Measurements from ENCODE around the gene TOMM40L.

The TOMM40L gene

GRCh38 chr1:161190962-161191521, 34.8 kb upstream of the TOMM40L start:
- H3K36me3 ChIP-seq (ENCODE audit: insufficient read depth, low read length) = no peaks in the 10 kb centered on the region
- no peaks in the 10 kb centered on the region for H3K9me3 ChIP-seq (ENCODE audit: low read length)
- no peaks in the 10 kb centered on the region for H3K27me3 ChIP-seq (ENCODE audit: insufficient read depth, low read length)
- H3K4me1 ChIP-seq (ENCODE audit: insufficient read depth, low read length) = peaks cover 10% of the 10 kb centered on the region
- H2AFZ ChIP-seq (ENCODE audit: low read depth, low read length) = no peak overlapping the region
- H3K4me3 ChIP-seq (ENCODE audit: low read length) = no peak overlapping the region

- Histone ChIP-seq H3K4me1 (ENCODE audit: insufficient read depth, low read length) (peaks cover 10% of the 10 kb centered on the region), H2AFZ (ENCODE audit: low read depth, low read length) (no peak overlapping the region), H3K9me3 (ENCODE audit: low read length) (no peaks in the 10 kb centered on the region), H3K4me3 (ENCODE audit: low read length) (no peak overlapping the region), H3K36me3 (ENCODE audit: insufficient read depth, low read length) (no peaks in the 10 kb centered on the region), H3K27me3 (ENCODE audit: insufficient read depth, low read length) (no peaks in the 10 kb centered on the region)
Measured at GRCh38 chr1:161191971-161192370, 33.9 kb upstream of the TOMM40L start.

GRCh38 chr1:161192476-161193465, 33.1 kb upstream of the TOMM40L start:
- Histone ChIP-seq H3K4me1 (ENCODE audit: insufficient read depth, low read length) (peaks cover 10% of the 10 kb centered on the region), H3K9me3 (ENCODE audit: low read length) (no peaks in the 10 kb centered on the region), H2AFZ (ENCODE audit: low read depth, low read length) (no peak overlapping the region), H3K4me3 (ENCODE audit: low read length) (no peak overlapping the region), H3K27me3 (ENCODE audit: insufficient read depth, low read length) (no peaks in the 10 kb centered on the region), H3K36me3 (ENCODE audit: insufficient read depth, low read length) (no peaks in the 10 kb centered on the region)

- no peak overlapping the region for H2AFZ ChIP-seq (ENCODE audit: low read depth, low read length)
- H3K4me3 ChIP-seq (ENCODE audit: low read length) = no peak overlapping the region
- H3K9me3 ChIP-seq (ENCODE audit: low read length) = no peaks in the 10 kb centered on the region
- peaks cover 14% of the 10 kb centered on the region for H3K4me1 ChIP-seq (ENCODE audit: insufficient read depth, low read length)
- H3K36me3 ChIP-seq (ENCODE audit: insufficient read depth, low read length) = no peaks in the 10 kb centered on the region
- H3K27me3 ChIP-seq (ENCODE audit: insufficient read depth, low read length) = no peaks in the 10 kb centered on the region
Measured at GRCh38 chr1:161193561-161194235, 32.2 kb upstream of the TOMM40L start.

- H2AFZ ChIP-seq (ENCODE audit: low read depth, low read length) = no peak overlapping the region
- H3K4me3 ChIP-seq (ENCODE audit: low read length) = no peak overlapping the region
- peaks cover 18% of the 10 kb centered on the region for H3K4me1 ChIP-seq (ENCODE audit: insufficient read depth, low read length)
Measured at GRCh38 chr1:161195171-161195570, 30.7 kb upstream of the TOMM40L start.

GRCh38 chr1:161196111-161196510, 29.7 kb upstream of the TOMM40L start:
- no peaks in the 10 kb centered on the region for H3K27me3 ChIP-seq (ENCODE audit: insufficient read depth, low read length)
- H3K36me3 ChIP-seq (ENCODE audit: insufficient read depth, low read length) = no peaks in the 10 kb centered on the region
- H3K9me3 ChIP-seq (ENCODE audit: low read length) = no peaks in the 10 kb centered on the region
- no peak overlapping the region for H3K4me3 ChIP-seq (ENCODE audit: low read length)
- no peak overlapping the region for H2AFZ ChIP-seq (ENCODE audit: low read depth, low read length)
- peaks cover 24% of the 10 kb centered on the region for H3K4me1 ChIP-seq (ENCODE audit: insufficient read depth, low read length)

More at GRCh38 chr1:161195171-161195570, 30.7 kb upstream of the TOMM40L start:
- H3K9me3 ChIP-seq (ENCODE audit: low read length) = no peaks in the 10 kb centered on the region
- no peaks in the 10 kb centered on the region for H3K27me3 ChIP-seq (ENCODE audit: insufficient read depth, low read length)
- no peaks in the 10 kb centered on the region for H3K36me3 ChIP-seq (ENCODE audit: insufficient read depth, low read length)

- peaks cover 30% of the 10 kb centered on the region for H3K4me1 ChIP-seq (ENCODE audit: insufficient read depth, low read length)
- H3K4me3 ChIP-seq (ENCODE audit: low read length) = no peak overlapping the region
- no peaks in the 10 kb centered on the region for H3K9me3 ChIP-seq (ENCODE audit: low read length)
Measured at GRCh38 chr1:161196521-161197451, 29.1 kb upstream of the TOMM40L start.

GRCh38 chr1:161197560-161198193, 28.2 kb upstream of the TOMM40L start:
- no peak overlapping the region for H2AFZ ChIP-seq (ENCODE audit: low read depth, low read length)
- H3K36me3 ChIP-seq (ENCODE audit: insufficient read depth, low read length) = no peaks in the 10 kb centered on the region
- peaks cover 31% of the 10 kb centered on the region for H3K4me1 ChIP-seq (ENCODE audit: insufficient read depth, low read length)
- no peaks in the 10 kb centered on the region for H3K27me3 ChIP-seq (ENCODE audit: insufficient read depth, low read length)
- H3K9me3 ChIP-seq (ENCODE audit: low read length) = no peaks in the 10 kb centered on the region
- no peak overlapping the region for H3K4me3 ChIP-seq (ENCODE audit: low read length)

More at GRCh38 chr1:161196521-161197451, 29.1 kb upstream of the TOMM40L start:
- H3K27me3 ChIP-seq (ENCODE audit: insufficient read depth, low read length) = no peaks in the 10 kb centered on the region
- H3K36me3 ChIP-seq (ENCODE audit: insufficient read depth, low read length) = no peaks in the 10 kb centered on the region
- no peak overlapping the region for H2AFZ ChIP-seq (ENCODE audit: low read depth, low read length)

- H3K27me3 ChIP-seq (ENCODE audit: insufficient read depth, low read length) = no peaks in the 10 kb centered on the region
- peaks cover 26% of the 10 kb centered on the region for H3K4me1 ChIP-seq (ENCODE audit: insufficient read depth, low read length)
- H2AFZ ChIP-seq (ENCODE audit: low read depth, low read length) = no peak overlapping the region
- no peaks in the 10 kb centered on the region for H3K9me3 ChIP-seq (ENCODE audit: low read length)
- no peak overlapping the region for H3K4me3 ChIP-seq (ENCODE audit: low read length)
- peaks cover under 1% of the 10 kb centered on the region for H3K36me3 ChIP-seq (ENCODE audit: insufficient read depth, low read length)
Measured at GRCh38 chr1:161198194-161198896, 27.5 kb upstream of the TOMM40L start.

GRCh38 chr1:161198897-161199431, 26.9 kb upstream of the TOMM40L start, which contains the start of gene ADAMTS4:
TSS of gene ADAMTS4 (minus strand) at chr1:161199054. CDS start at chr1:161198627, 427 bp downstream.
- H3K9me3 ChIP-seq (ENCODE audit: low read length) = no peaks in the 10 kb centered on the region
- H3K4me1 ChIP-seq (ENCODE audit: insufficient read depth, low read length) = peaks cover 26% of the 10 kb centered on the region
- no peak within 1 kb of the TSS for H3K4me3 ChIP-seq (ENCODE audit: low read length)
- no peak within 1 kb of the TSS for H2AFZ ChIP-seq (ENCODE audit: low read depth, low read length)
- H3K36me3 ChIP-seq (ENCODE audit: insufficient read depth, low read length) = peaks cover 6% of the 10 kb centered on the region
- no peaks in the 10 kb centered on the region for H3K27me3 ChIP-seq (ENCODE audit: insufficient read depth, low read length)

GRCh38 chr1:161199506-161200139, 26.2 kb upstream of the TOMM40L start:
- Histone ChIP-seq H3K4me3 (ENCODE audit: low read length) (no peak overlapping the region), H3K4me1 (ENCODE audit: insufficient read depth, low read length) (peaks cover 26% of the 10 kb centered on the region), H3K27me3 (ENCODE audit: insufficient read depth, low read length) (no peaks in the 10 kb centered on the region), H2AFZ (ENCODE audit: low read depth, low read length) (no peak overlapping the region), H3K9me3 (ENCODE audit: low read length) (no peaks in the 10 kb centered on the region), H3K36me3 (ENCODE audit: insufficient read depth, low read length) (peaks cover 13% of the 10 kb centered on the region)
